Uterus (tissue), 2 donors: ENCODE results near the gene FAHD2B.
"Not testable (repeated sequence)": the region's sequence is repeated elsewhere in the genome, so short reads cannot be mapped to it uniquely, and the experiment has no call there.

Source experiments
- CTCF ChIP-seq, 4 experiments: fragments of 200-600 bp in 2 of 4; fragments of 450-650 bp in 2 of 4; sonication (generic) in 2 of 4; IDR thresholded peaks; one replicate each; pipeline ENCODE4 v1.5.1; 2016 to 2019; ENCODE audit warnings: antibody characterized with exemption in 4 of 4, mild to moderate bottlenecking in 2 of 4, moderate library complexity in 1 of 4
- POLR2A ChIP-seq, 2 donors: fragments of 450-650 bp; IDR thresholded peaks; one replicate each; pipeline ENCODE4 v1.6.1; 2016; ENCODE audit warnings: antibody characterized with exemption in 2 of 2, mild to moderate bottlenecking in 1 of 2, moderate library complexity in 1 of 2

DNA sequence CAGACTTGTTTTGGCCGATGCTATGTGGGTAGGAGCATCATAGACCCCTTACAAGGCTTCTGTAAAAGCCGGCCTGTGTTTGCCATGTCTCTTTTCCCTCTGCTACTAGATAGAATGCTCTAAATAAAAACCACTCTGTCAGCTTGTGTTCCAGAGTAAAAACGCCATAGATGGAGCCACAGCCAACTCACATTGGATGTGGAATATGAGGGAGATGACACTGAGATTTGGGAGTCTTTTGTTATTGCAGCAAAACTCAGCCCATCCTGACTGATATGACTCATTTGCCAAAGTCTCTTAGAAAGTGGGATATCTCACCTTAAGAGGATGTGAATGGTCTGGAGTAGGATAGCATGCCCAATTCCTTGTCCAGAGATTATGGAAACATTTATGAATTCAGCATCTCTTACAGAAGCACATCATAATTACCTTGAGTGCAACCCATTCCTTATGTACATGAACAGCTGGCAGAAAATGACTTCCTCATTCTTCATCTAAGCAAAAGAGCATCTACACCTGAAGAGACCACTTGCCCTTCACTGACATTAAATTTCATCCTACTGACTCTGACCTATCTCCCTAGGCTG is 4.2 kb upstream of the FAHD2B start:
- TF ChIP-seq CTCF, POLR2A (IDR thresholded peaks at IDR 0.05): not testable (repeated sequence)
